ENCODE results near the gene KLHL22.

DNA sequence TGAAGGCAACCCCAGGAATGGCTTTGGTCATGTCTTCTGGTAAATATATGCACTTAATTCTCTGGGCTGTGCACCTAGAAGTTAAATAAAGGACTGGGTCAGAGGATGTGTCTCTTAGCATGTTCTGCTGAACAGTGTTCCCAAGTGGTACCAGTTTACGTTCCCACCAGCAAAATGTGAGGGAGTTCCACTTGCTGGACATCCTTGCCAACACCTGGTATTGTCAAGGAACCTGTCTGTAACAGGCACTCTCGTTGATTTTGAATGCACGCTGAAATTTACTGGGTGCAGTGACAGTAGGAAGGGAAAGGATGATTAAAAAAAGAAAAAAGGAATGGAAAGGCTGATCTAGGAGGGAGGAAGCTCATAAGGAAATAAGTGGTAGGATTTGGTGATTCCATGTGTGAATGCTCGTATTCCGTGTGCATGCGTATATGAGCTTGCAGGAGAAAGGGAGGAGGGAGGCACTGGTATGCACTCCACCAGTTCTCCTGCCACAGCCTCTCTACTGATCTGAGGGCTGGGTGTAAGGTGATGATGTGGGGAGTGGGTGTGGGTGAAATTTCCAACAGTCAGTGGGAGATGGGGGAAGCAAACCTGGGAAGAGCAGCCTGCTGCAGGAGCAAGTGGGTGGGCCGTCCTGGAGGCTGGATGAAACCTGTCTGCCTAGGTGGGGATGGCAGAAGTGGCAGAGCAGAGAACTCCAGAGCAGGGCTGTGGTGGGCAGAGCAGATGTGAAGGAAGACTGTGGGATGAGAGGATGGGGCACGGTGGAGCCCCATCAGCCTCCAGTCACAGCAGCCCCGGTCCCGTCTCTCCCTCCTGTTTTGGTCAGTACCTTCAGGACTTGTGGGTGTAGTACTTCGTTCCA lies 26.8 kb upstream of the KLHL22 start:
- no peak for TF ChIP-seq KAT8 (CRISPR knock-in tag; IDR thresholded peaks at IDR 0.05)
- no peak for TF ChIP-seq ZSCAN9 (CRISPR knock-in tag; IDR thresholded peaks at IDR 0.05; ENCODE audit: borderline replicate concordance)
- no peak for TF ChIP-seq ZNF274 (CRISPR knock-in tag; IDR thresholded peaks at IDR 0.05)

Measured in HepG2 (cell line).